Neural cell (in vitro differentiated cells): ENCODE measurements around the gene GSDMA. TPM values are rescaled to one million over a fixed set of nuclear protein-coding genes. Genes with fewer than 3 reads are reported as not detected.

ENCODE experiments used
- H2AFZ ChIP-seq: fragments of 200-600, 300-800 bp; sonication (generic), shearing (Covaris generic); 2 replicates; pipeline ENCODE4 v1.6.0; 2014; ENCODE audit warnings: low read depth, mild to moderate bottlenecking, antibody characterized with exemption, low read length, moderate library complexity
- H3F3A ChIP-seq: fragments of 200-600 bp; shearing (Covaris generic); 2 replicates; pipeline ENCODE4 v1.6.1; 2016; ENCODE audit warnings: mild to moderate bottlenecking, moderate library complexity, mixed read lengths, antibody characterized with exemption, low read length; ENCODE audit not compliant: insufficient read depth, poor library complexity, severe bottlenecking
- H3K27ac ChIP-seq: fragments of 200-600, 300-800 bp; sonication (generic), shearing (Covaris generic); 2 replicates; pipeline ENCODE4 v1.5.1; 2014; ENCODE audit warnings: mild to moderate bottlenecking, low read length, moderate library complexity
- H3K27me3 ChIP-seq: fragments of 300-800, 200-600 bp; sonication (generic), shearing (Covaris generic); 2 replicates; pipeline ENCODE4 v1.6.0; 2014; ENCODE audit warnings: mild to moderate bottlenecking, low read depth, low read length, moderate library complexity; ENCODE audit not compliant: insufficient read depth
- H3K36me3 ChIP-seq: fragments of 300-800, 200-600 bp; sonication (generic), shearing (Covaris generic); 2 replicates; pipeline ENCODE4 v1.5.1; 2014; ENCODE audit warnings: mild to moderate bottlenecking, antibody characterized with exemption, low read length, moderate library complexity; ENCODE audit not compliant: insufficient read depth
- H3K4me2 ChIP-seq: fragments of 300-800, 200-600 bp; sonication (generic), shearing (Covaris generic); 2 replicates; pipeline ENCODE4 v1.6.0; 2014; ENCODE audit warnings: mild to moderate bottlenecking, low read length
- H3K4me3 ChIP-seq: fragments of 300-800, 200-600 bp; sonication (generic), shearing (Covaris generic); 2 replicates; pipeline ENCODE4 v1.5.1; 2014; ENCODE audit warnings: mild to moderate bottlenecking, low read length, moderate library complexity
- H3K79me2 ChIP-seq: fragments of 200-600 bp; shearing (Covaris generic); replicated peaks from 2 replicates; pipeline ENCODE4 v1.6.0; 2014; ENCODE audit warnings: mild to moderate bottlenecking, low read length, moderate library complexity; ENCODE audit not compliant: insufficient read depth
- H3K9ac ChIP-seq: fragments of 300-800, 200-600 bp; sonication (generic), shearing (Covaris generic); 2 replicates; pipeline ENCODE4 v1.6.1; 2016; ENCODE audit warnings: mild to moderate bottlenecking, low read length, mixed read lengths
- H3K9me2 ChIP-seq: fragments of 200-600 bp; shearing (Covaris generic); 2 replicates; pipeline ENCODE4 v1.6.1; 2016; ENCODE audit warnings: mild to moderate bottlenecking, low read length, mixed read lengths; ENCODE audit not compliant: insufficient read depth
- H3K9me3 ChIP-seq: fragments of 200-600, 300-800 bp; sonication (generic), shearing (Covaris generic); 2 replicates; pipeline ENCODE4 v1.6.1; 2016; ENCODE audit warnings: mild to moderate bottlenecking, mixed run types, low read length, moderate library complexity, mixed read lengths
- H4K20me1 ChIP-seq: fragments of 200-600 bp; shearing (Covaris generic); 2 replicates; pipeline ENCODE4 v1.6.1; 2016; ENCODE audit warnings: mild to moderate bottlenecking, mixed run types; ENCODE audit not compliant: insufficient read depth
- CTCF ChIP-seq: fragments of 450-650 bp; IDR thresholded peaks from 2 replicates; pipeline ENCODE4 v1.5.1; 2014; ENCODE audit warnings: antibody characterized with exemption, mild to moderate bottlenecking, moderate library complexity; ENCODE audit not compliant: poor library complexity, severe bottlenecking
- EP300 ChIP-seq: fragments of 450-650 bp; conservative IDR thresholded peaks from 2 replicates; pipeline ENCODE4 v1.6.1; 2014; ENCODE audit warnings: antibody characterized with exemption, mild to moderate bottlenecking, moderate library complexity; ENCODE audit not compliant: poor library complexity, severe bottlenecking
- EZH2 ChIP-seq: fragments of 200-600, 300-800 bp; shearing (Covaris generic), sonication (generic); IDR thresholded peaks from 2 replicates; pipeline ENCODE4 v1.6.1; 2014; ENCODE audit warnings: antibody characterized with exemption, low read length, borderline replicate concordance, mild to moderate bottlenecking; ENCODE audit not compliant: insufficient read depth, poor library complexity, severe bottlenecking
- MXI1 ChIP-seq: fragments of 450-650 bp; conservative IDR thresholded peaks from 2 replicates; pipeline ENCODE4 v1.6.1; 2014; ENCODE audit warnings: antibody characterized with exemption, mild to moderate bottlenecking; ENCODE audit not compliant: poor library complexity, severe bottlenecking
- POLR2AphosphoS5 ChIP-seq: IDR thresholded peaks from 2 replicates; pipeline ENCODE4 v1.6.1; 2012
- RAD21 ChIP-seq: fragments of 450-650 bp; conservative IDR thresholded peaks from 2 replicates; pipeline ENCODE4 v1.6.1; 2014; ENCODE audit warnings: antibody characterized with exemption, mild to moderate bottlenecking, moderate library complexity
- SMC3 ChIP-seq: fragments of 450-650 bp; conservative IDR thresholded peaks from 2 replicates; pipeline ENCODE4 v1.6.1; 2014; ENCODE audit warnings: antibody characterized with exemption, mild to moderate bottlenecking, moderate library complexity; ENCODE audit not compliant: poor library complexity
- TAF1 ChIP-seq: IDR thresholded peaks from 2 replicates; pipeline ENCODE4 v1.6.1; 2012; ENCODE audit warnings: low read depth
- polyA plus RNA-seq: library from polyadenylated mRNA; depleted of rRNA; stranded (reverse); fragments of >200 nt; gene quantifications from 2 replicates; pipeline ENCODE4 v1.2.3, GENCODE V29; 2014
- TF ChIP-seq, protein P1 (sequence below): IDR thresholded peaks from 2 replicates; pipeline ENCODE4 v1.6.1; 2012; ENCODE audit warnings: borderline replicate concordance

GSDMA gene
- polyA plus RNA-seq, 1 donor from 2014 or later, result not detected

GRCh38 chr17:39988206-39988810, 25.5 kb downstream of the GSDMA start:
- H3K79me2 ChIP-seq, result no peaks in the 10 kb centered on the region
- H2AFZ ChIP-seq, result no peak overlapping the region
- H3K4me2 ChIP-seq, result no peak overlapping the region
- no peak overlapping the region for H3K27ac ChIP-seq
- H3K9me2 ChIP-seq, result no peaks in the 10 kb centered on the region
- H3K4me3 ChIP-seq, result no peak overlapping the region
- no peaks in the 10 kb centered on the region for H3K27me3 ChIP-seq
- no peaks in the 10 kb centered on the region for H3F3A ChIP-seq
- H3K9ac ChIP-seq, result no peak overlapping the region
- H3K36me3 ChIP-seq, result peaks cover 8% of the 10 kb centered on the region
- no peaks in the 10 kb centered on the region for H3K9me3 ChIP-seq
- no peak for TF ChIP-seq TAF1
- no peak for TF ChIP-seq SMC3
- TF ChIP-seq RAD21, result no peak
- no peak for TF ChIP-seq MXI1
- no peak for TF ChIP-seq EP300
- TF ChIP-seq CTCF, result no peak
- TF ChIP-seq, protein P1, sequence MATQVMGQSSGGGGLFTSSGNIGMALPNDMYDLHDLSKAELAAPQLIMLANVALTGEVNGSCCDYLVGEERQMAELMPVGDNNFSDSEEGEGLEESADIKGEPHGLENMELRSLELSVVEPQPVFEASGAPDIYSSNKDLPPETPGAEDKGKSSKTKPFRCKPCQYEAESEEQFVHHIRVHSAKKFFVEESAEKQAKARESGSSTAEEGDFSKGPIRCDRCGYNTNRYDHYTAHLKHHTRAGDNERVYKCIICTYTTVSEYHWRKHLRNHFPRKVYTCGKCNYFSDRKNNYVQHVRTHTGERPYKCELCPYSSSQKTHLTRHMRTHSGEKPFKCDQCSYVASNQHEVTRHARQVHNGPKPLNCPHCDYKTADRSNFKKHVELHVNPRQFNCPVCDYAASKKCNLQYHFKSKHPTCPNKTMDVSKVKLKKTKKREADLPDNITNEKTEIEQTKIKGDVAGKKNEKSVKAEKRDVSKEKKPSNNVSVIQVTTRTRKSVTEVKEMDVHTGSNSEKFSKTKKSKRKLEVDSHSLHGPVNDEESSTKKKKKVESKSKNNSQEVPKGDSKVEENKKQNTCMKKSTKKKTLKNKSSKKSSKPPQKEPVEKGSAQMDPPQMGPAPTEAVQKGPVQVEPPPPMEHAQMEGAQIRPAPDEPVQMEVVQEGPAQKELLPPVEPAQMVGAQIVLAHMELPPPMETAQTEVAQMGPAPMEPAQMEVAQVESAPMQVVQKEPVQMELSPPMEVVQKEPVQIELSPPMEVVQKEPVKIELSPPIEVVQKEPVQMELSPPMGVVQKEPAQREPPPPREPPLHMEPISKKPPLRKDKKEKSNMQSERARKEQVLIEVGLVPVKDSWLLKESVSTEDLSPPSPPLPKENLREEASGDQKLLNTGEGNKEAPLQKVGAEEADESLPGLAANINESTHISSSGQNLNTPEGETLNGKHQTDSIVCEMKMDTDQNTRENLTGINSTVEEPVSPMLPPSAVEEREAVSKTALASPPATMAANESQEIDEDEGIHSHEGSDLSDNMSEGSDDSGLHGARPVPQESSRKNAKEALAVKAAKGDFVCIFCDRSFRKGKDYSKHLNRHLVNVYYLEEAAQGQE, result no peak
- TF ChIP-seq POLR2AphosphoS5, result no peak
- no peak for TF ChIP-seq EZH2
- H4K20me1 ChIP-seq, result no peaks in the 10 kb centered on the region

GRCh38 chr17:39994448-39994847, 31.6 kb downstream of the GSDMA start:
- no peaks in the 10 kb centered on the region for H4K20me1 ChIP-seq
- no peaks in the 10 kb centered on the region for H3K9me3 ChIP-seq
- H2AFZ ChIP-seq, result no peak overlapping the region
- no peaks in the 10 kb centered on the region for H3K36me3 ChIP-seq
- no peak overlapping the region for H3K4me2 ChIP-seq
- no peak overlapping the region for H3K9ac ChIP-seq
- H3K4me3 ChIP-seq, result no peak overlapping the region
- no peaks in the 10 kb centered on the region for H3F3A ChIP-seq
- TF ChIP-seq, protein P1, result no peak
- no peak for TF ChIP-seq RAD21
- no peak for TF ChIP-seq TAF1
- TF ChIP-seq CTCF, result no peak
- no peak for TF ChIP-seq EZH2
- TF ChIP-seq POLR2AphosphoS5, result no peak
- TF ChIP-seq MXI1, result no peak
- no peak for TF ChIP-seq EP300
- TF ChIP-seq SMC3, result no peak
- no peaks in the 10 kb centered on the region for H3K9me2 ChIP-seq
- H3K79me2 ChIP-seq, result no peaks in the 10 kb centered on the region
- no peak overlapping the region for H3K27ac ChIP-seq
- H3K27me3 ChIP-seq, result no peaks in the 10 kb centered on the region
